ENCODE measurements around the gene PPP5C.

DNA sequence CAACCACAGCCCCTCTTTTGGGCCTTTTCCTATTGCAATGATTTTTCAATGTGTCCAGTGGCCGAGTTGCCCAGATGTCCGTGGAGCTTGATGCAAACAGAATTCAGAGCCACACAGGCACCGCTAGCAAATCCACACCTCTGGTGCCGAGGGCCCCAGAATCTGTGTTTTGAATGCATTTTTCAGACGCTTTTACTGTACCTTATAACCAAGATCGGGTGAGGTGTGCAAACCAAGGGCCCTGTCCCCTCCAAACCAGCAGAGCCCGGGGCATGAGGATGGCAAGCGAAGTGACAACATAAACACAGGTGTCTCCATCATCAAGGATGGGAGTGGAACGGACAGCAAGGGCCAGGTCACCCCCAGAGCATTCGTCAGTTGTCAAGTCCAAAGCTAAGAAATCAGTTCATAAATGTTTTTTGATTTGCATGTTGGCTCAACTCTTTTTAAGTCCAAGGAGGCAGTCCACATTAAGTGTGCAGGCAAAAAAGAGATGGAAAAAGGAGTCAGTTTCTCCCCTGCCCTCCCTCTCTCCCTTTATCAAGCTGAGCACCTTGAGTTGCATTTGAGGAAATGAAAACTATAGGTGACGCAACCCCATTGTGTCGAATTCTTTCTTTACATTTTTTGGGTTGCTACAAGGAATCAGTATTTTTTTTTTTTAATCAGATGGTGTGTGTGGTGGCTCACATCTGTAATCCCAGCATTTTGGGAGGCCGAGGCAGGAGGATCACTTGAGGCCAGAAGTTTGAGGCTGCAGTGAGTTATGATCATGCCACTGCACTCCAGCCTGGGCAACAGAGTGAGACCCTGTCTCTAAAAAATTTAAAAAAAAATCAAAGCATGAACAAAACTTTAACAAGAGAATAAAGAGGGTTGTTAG lies 63.6 kb downstream of the PPP5C start:
- TF ChIP-seq, protein P1, sequence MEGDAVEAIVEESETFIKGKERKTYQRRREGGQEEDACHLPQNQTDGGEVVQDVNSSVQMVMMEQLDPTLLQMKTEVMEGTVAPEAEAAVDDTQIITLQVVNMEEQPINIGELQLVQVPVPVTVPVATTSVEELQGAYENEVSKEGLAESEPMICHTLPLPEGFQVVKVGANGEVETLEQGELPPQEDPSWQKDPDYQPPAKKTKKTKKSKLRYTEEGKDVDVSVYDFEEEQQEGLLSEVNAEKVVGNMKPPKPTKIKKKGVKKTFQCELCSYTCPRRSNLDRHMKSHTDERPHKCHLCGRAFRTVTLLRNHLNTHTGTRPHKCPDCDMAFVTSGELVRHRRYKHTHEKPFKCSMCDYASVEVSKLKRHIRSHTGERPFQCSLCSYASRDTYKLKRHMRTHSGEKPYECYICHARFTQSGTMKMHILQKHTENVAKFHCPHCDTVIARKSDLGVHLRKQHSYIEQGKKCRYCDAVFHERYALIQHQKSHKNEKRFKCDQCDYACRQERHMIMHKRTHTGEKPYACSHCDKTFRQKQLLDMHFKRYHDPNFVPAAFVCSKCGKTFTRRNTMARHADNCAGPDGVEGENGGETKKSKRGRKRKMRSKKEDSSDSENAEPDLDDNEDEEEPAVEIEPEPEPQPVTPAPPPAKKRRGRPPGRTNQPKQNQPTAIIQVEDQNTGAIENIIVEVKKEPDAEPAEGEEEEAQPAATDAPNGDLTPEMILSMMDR (IDR thresholded peaks at IDR 0.05), result no peak
- TF ChIP-seq POLR2AphosphoS5 (IDR thresholded peaks at IDR 0.05; ENCODE audit: low read depth, low read length), result no peak
- TF ChIP-seq, protein P2, sequence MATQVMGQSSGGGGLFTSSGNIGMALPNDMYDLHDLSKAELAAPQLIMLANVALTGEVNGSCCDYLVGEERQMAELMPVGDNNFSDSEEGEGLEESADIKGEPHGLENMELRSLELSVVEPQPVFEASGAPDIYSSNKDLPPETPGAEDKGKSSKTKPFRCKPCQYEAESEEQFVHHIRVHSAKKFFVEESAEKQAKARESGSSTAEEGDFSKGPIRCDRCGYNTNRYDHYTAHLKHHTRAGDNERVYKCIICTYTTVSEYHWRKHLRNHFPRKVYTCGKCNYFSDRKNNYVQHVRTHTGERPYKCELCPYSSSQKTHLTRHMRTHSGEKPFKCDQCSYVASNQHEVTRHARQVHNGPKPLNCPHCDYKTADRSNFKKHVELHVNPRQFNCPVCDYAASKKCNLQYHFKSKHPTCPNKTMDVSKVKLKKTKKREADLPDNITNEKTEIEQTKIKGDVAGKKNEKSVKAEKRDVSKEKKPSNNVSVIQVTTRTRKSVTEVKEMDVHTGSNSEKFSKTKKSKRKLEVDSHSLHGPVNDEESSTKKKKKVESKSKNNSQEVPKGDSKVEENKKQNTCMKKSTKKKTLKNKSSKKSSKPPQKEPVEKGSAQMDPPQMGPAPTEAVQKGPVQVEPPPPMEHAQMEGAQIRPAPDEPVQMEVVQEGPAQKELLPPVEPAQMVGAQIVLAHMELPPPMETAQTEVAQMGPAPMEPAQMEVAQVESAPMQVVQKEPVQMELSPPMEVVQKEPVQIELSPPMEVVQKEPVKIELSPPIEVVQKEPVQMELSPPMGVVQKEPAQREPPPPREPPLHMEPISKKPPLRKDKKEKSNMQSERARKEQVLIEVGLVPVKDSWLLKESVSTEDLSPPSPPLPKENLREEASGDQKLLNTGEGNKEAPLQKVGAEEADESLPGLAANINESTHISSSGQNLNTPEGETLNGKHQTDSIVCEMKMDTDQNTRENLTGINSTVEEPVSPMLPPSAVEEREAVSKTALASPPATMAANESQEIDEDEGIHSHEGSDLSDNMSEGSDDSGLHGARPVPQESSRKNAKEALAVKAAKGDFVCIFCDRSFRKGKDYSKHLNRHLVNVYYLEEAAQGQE (IDR thresholded peaks at IDR 0.05; ENCODE audit: insufficient read depth in 1 of 2, low read depth in 2 of 2, low read length in 1 of 2), result no peak

All from Panc1 (cell line).